Esophagus muscularis mucosa (tissue), 4 donors: ENCODE results near the gene MAMDC2. TPM values are rescaled to one million over a fixed set of nuclear protein-coding genes. Genes with fewer than 3 reads are reported as not detected.

ENCODE experiments used
- DNase-seq: peaks from one replicate; pipeline ENCODE4 v3.0.0-alpha.2; 2017; ENCODE audit errors: extremely low spot score
- H3K27ac ChIP-seq, 4 donors: fragments of 200-600 bp; sonication (generic); replicated peaks in 1 of 4; 1 replicate in 3 of 4; 2 replicates in 1 of 4; pipeline ENCODE4 v1.5.1; 2016 to 2019; ENCODE audit warnings: mild to moderate bottlenecking in 1 of 4
- H3K27me3 ChIP-seq, 4 donors: fragments of 200-600 bp; sonication (generic); one replicate each; pipeline versions ENCODE4 v1.5.1 to v1.6.0; 2016 to 2019
- H3K36me3 ChIP-seq, 4 donors: fragments of 200-600 bp; sonication (generic); one replicate each; pipeline ENCODE4 v1.5.1; 2016 to 2019
- H3K4me1 ChIP-seq, 4 donors: fragments of 200-600 bp; sonication (generic); one replicate each; pipeline ENCODE4 v1.5.1; 2016 to 2019
- H3K4me3 ChIP-seq, 4 donors: fragments of 200-600 bp; sonication (generic); 1 replicate in 2 of 4; 2 replicates in 2 of 4; pipeline ENCODE4 v1.5.1; 2016 to 2019; ENCODE audit warnings: mild to moderate bottlenecking in 4 of 4, moderate library complexity in 1 of 4
- H3K9me3 ChIP-seq, 4 donors: fragments of 200-600 bp; sonication (generic); 1 replicate in 3 of 4; 2 replicates in 1 of 4; pipeline ENCODE4 v1.5.1; 2016 to 2019
- EP300 ChIP-seq: sonication (generic); formaldehyde crosslinking; IDR thresholded peaks from one replicate; pipeline ENCODE4 v1.6.1; 2017; ENCODE audit warnings: antibody characterized with exemption
- POLR2A ChIP-seq: fragments of 450-650 bp; IDR thresholded peaks from one replicate; pipeline ENCODE4 v1.6.1; 2017; ENCODE audit warnings: antibody characterized with exemption, moderate library complexity, mild to moderate bottlenecking, low read depth
- POLR2AphosphoS5 ChIP-seq, 2 donors: sonication (generic); formaldehyde crosslinking; IDR thresholded peaks; one replicate each; pipeline ENCODE4 v1.6.1; 2017; ENCODE audit warnings: antibody characterized with exemption in 2 of 2
- WGBS: methylation state at CpG from one replicate; pipeline ENCODE4 v1.1.5; 2018; 5-methylcytosine and 5-hydroxymethylcytosine counted together
- intact Hi-C: fragments of 100-400 bp; cut with DNase I; formaldehyde crosslinking; loops from one replicate; pipeline ENCODE4 v1.15.1; 2023
- total RNA-seq, 4 donors: library from RNA; depleted of rRNA; stranded (reverse); fragments of >200 nt; gene quantifications; one replicate each; pipeline versions ENCODE4 v1.1.0 to v1.2.1, GENCODE V29; 2016
- TF ChIP-seq, protein P1 (sequence below), 3 experiments: fragments of 200-600 bp in 2 of 3; fragments of 450-650 bp in 1 of 3; sonication (generic) in 2 of 3; IDR thresholded peaks; one replicate each; pipeline ENCODE4 v1.5.1; 2017 to 2019; ENCODE audit warnings: antibody characterized with exemption in 3 of 3, mild to moderate bottlenecking in 2 of 3, moderate library complexity in 1 of 3

MAMDC2 gene
- total RNA-seq, 4 donors from 2014 or later = 115 to 147 (median 126) TPM

DNA sequence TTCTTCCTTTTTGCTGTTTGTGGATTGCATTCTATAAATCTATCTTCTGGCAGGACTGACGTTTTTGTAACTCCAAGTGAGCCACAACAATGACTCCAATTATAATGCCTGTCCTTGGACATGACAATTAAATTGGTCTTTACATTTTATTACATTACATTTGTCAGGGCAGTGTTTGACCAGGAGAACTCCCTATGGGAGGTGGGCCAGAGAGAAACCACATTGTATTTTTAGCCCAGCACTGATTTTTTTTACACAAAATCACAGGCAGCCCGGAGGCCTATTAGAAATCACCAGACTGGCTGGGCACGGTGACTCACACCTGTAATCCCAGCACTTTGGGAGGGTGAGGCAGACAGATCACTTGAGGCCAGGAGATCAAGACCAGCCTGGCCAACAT is 116.0 kb downstream of the MAMDC2 start:
- Histone ChIP-seq H3K36me3 (peaks cover 0 to 36% (median 13%) of the 10 kb centered on the region in 4 donors), H3K4me3 (no peak overlapping the region), H3K9me3 (no peaks in the 10 kb centered on the region), H3K4me1 (peaks cover 7 to 86% (median 73%) of the 10 kb centered on the region in 4 donors), H3K27ac (peak overlapping the region; percentile 41 to 76 (median 58)), H3K27me3 (no peaks in the 10 kb centered on the region)
- whole genome bisulfite sequencing = 42% methylated on average over 3 of the region's 3 CpGs
- intact Hi-C loops = loop anchor here (10.0 kb wide), 2 partner anchors 115 to 245 kb away; no protein-coding TSS in a partner anchor
- DNase-seq = no peak
- TF ChIP-seq POLR2A (no peak), EP300 (no peak), POLR2AphosphoS5 (IDR thresholded peaks at IDR 0.05) (no peak)
- TF ChIP-seq, protein P1, sequence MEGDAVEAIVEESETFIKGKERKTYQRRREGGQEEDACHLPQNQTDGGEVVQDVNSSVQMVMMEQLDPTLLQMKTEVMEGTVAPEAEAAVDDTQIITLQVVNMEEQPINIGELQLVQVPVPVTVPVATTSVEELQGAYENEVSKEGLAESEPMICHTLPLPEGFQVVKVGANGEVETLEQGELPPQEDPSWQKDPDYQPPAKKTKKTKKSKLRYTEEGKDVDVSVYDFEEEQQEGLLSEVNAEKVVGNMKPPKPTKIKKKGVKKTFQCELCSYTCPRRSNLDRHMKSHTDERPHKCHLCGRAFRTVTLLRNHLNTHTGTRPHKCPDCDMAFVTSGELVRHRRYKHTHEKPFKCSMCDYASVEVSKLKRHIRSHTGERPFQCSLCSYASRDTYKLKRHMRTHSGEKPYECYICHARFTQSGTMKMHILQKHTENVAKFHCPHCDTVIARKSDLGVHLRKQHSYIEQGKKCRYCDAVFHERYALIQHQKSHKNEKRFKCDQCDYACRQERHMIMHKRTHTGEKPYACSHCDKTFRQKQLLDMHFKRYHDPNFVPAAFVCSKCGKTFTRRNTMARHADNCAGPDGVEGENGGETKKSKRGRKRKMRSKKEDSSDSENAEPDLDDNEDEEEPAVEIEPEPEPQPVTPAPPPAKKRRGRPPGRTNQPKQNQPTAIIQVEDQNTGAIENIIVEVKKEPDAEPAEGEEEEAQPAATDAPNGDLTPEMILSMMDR (IDR thresholded peaks at IDR 0.05) = no peak

DNA sequence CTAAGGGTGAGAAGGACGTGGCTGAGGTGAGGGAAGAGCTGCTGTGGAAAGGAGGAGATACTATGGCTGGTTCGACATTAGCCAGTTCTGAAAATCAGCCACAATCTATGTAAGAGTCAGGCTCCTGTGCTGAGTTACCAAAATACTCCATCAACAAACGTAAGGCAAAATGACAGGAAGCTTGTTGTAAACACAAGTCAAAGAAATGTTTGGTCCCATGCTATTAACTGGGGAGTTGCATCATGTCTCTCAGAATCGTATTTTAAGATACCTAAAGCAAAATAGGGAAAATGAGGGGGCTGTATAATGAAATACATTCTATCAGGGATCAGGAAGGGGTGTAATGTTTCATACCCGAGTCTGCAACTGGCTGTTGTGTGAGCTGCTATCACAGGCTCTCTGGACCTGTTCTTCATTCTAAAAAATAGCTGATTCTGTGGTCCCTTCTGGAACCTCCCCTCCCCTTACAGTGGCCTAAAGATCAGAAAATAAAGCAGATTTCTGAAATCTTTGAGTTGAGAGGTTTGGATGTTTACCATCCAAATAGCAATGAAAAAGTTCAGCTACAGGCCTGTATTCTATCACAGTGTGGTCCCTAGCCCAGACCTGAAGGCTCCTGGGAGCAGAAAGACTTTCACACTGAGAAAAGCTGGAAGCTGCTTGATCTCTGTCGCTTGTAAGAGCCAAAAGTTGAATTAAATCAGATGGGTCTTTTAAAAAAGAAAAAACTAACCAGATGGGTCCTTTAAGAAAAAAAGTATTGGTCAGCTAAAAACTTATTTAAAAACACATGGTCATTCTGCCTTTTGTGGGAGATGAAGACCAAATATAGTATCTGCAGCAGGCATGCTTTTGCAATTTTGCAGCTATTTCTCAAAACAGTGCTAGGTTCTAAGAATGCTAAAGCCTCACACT is 117.3 kb downstream of the MAMDC2 start:
- Histone ChIP-seq H3K9me3 (no peaks in the 10 kb centered on the region), H3K4me1 (peaks cover 7 to 73% (median 65%) of the 10 kb centered on the region in 4 donors), H3K27me3 (no peaks in the 10 kb centered on the region), H3K36me3 (peaks cover 0 to 40% (median 8%) of the 10 kb centered on the region in 4 donors), H3K27ac (peak overlapping the region; percentile 41 to 76 (median 58)), H3K4me3 (no peak overlapping the region)
- intact Hi-C loops = loop anchor here (10.0 kb wide), 2 partner anchors 114 to 244 kb away; no protein-coding TSS in a partner anchor
- WGBS = 37% methylated on average over 6 of the region's 6 CpGs
- no peak for DNase-seq
- TF ChIP-seq POLR2AphosphoS5 (IDR thresholded peaks at IDR 0.05) = peak in 1 of 2 donors; percentile 2
- no peak for TF ChIP-seq POLR2A
- TF ChIP-seq EP300 = no peak
- TF ChIP-seq, protein P1 (IDR thresholded peaks at IDR 0.05) = no peak

DNA sequence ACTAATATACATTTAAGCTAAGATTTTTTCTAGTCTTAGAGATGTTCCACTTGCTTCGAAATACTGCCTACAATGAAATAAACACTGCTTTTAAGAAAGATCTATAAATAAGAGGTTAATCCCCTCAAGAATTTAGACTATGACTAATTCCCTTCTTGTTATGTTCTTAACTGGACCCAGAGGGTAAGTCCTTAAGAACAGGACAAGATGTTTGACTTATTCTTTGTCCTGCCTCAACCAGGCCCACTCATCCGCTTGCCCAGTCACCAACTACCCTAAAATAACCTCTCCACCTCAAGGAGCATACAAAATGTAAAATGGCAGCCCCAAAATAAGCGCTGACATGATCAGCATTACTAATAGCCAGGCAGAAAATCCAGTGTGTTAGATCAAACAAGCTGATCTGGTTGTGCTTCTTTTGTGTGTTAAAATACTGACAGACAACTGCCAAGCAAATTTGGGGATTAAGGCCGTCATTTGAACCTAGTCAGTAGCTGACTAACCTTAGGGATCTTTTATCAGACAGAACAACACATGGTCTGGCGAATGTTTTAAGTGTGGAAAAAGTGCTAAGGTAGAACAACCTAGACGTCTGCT is 121.5 kb downstream of the MAMDC2 start:
- Histone ChIP-seq H3K4me3 (no peak overlapping the region), H3K36me3 (peaks cover under 1 to 44% (median 10%) of the 10 kb centered on the region in 4 donors), H3K4me1 (peaks cover 7 to 38% (median 30%) of the 10 kb centered on the region in 4 donors), H3K27ac (peak overlapping the region in 2 of 4 donors; percentile 18 to 27), H3K9me3 (no peaks in the 10 kb centered on the region), H3K27me3 (no peaks in the 10 kb centered on the region)
- intact Hi-C loops = loop anchor here (10.0 kb wide), 2 partner anchors 110 to 240 kb away; no protein-coding TSS in a partner anchor
- WGBS = 67% methylated on average over 6 of the region's 6 CpGs
- TF ChIP-seq POLR2A (no peak), EP300 (no peak), POLR2AphosphoS5 (IDR thresholded peaks at IDR 0.05) (peak in 1 of 2 donors; percentile 6)
- TF ChIP-seq, protein P1 (IDR thresholded peaks at IDR 0.05) = no peak
- no peak for DNase-seq

DNA sequence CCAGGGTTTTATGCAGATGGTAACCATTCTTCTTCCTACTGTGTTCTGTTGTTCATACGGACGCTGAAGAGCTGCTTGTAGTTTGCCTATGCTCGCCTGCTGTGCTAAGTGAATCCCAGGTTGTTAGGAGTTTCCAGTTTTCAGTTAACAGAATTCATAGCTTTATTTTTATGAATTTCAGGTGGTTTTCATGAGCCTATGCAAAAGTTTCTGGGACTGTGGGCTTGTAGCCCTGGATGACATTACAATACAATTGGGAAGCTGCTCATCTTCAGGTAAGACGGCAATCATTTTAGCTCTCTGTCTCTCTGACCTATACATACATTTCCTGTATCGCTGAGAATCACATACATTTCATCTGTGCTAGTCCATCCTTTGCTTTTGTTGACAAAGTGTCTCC is 124.9 kb downstream of the MAMDC2 start:
- H3K4me1 ChIP-seq = peaks cover 0 to 21% (median 16%) of the 10 kb centered on the region in 4 donors
- DNase-seq = no peak
- no peaks in the 10 kb centered on the region for H3K27me3 ChIP-seq
- TF ChIP-seq, protein P1 (IDR thresholded peaks at IDR 0.05) = no peak
- TF ChIP-seq POLR2A = no peak
- TF ChIP-seq POLR2AphosphoS5 (IDR thresholded peaks at IDR 0.05) = no peak
- no peak for TF ChIP-seq EP300
- no peak overlapping the region for H3K4me3 ChIP-seq
- H3K27ac ChIP-seq = no peak overlapping the region
- peaks cover 16 to 73% (median 35%) of the 10 kb centered on the region in 4 donors for H3K36me3 ChIP-seq
- WGBS = 97% methylated on average over 5 of the region's 5 CpGs
- no peaks in the 10 kb centered on the region for H3K9me3 ChIP-seq
- intact Hi-C loops = loop anchor here (10.0 kb wide), 2 partner anchors 106 to 236 kb away; no protein-coding TSS in a partner anchor
